GM21786 (cell line): ENCODE data around the gene DUOX2.
"Not testable (repeated sequence)": the region's sequence is repeated elsewhere in the genome, so short reads cannot be mapped to it uniquely, and the experiment has no call there.

Experiments used
- ATAC-seq: cut with Tn5 transposase; IDR thresholded peaks from one replicate; pipeline ENCODE4 v1.9.1; 2021; ENCODE audit not compliant: unreplicated experiment

The DUOX2 gene

DNA sequence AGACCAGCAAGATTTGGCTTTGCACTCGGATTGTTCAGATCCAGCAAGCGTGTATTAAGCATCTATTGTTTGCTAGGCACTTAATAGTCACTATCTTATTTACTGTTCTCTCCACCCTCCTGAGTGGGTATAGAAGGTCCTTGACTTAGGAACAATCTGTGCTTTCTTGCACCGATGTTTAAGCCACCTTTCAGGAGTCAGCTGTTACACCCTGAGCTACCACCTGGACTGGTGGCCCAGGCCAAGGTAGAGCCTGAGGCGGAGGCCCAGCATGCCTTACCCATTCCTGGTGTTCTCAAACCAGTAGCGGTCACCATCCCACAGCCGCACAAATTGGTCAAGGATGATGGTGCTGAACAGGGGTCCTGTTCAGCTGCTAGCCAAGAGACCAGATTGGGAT is 25.8 kb upstream of the DUOX2 start:
- no peak for ATAC-seq

DNA sequence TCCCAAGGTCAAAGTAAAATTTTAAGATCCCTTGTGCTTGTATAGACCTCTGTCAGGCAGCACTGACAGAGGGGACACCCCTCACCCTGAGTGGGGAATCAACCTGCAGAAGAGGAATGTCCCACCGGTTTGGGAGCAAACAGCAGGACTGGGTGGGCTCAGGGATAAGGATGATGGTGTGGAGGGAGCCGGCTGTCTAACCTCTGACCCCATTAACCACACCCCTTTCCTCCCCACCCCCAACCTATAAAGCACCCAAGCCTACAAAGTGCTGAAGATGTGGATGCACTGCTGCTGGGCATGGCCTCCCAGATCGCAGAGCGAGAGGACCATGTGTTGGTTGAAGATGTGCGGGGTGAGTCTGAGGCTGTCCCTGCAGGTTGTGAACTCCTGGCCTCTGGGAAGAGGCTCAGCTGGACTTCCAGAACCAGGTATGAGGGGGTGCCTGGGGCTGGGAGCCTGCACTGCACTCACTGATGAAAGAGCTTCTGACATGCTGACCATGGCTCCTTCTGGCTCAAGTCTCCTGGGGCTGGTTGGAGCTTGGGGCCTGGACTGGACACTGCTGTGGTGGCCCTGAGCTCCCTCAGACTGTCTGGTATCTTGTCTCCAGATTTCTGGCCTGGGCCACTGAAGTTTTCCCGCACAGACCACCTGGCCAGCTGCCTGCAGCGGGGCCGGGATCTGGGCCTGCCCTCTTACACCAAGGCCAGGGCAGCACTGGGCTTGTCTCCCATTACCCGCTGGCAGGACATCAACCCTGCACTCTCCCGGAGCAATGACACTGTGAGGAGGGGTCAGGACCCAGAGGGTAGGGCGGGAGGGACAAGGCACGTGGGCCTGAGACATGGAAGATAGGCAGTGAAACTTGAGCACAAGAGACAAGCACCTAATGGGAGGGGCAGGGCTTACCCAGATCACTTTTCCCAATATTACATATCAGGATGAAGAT is 25.1 kb upstream of the DUOX2 start:
- no peak for ATAC-seq

DNA sequence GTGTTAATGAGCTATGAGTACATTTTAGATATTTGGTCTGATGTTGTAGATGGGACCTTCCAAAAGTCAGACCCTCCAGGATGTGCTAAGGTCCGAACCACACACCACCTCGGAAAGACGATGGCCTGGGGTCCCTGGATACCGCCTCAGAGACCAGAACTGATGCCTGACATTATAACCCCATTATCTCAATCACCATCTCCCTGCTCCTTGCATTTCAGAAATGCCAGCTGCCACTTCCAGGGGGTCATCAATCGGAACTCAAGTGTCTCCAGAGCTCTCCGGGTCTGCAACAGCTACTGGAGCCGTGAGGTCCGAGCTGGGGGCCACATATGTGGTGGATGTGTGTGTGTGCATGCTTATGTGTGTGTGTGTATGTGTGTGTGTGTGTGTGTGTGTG is 23.7 kb upstream of the DUOX2 start:
- ATAC-seq: no peak

DNA sequence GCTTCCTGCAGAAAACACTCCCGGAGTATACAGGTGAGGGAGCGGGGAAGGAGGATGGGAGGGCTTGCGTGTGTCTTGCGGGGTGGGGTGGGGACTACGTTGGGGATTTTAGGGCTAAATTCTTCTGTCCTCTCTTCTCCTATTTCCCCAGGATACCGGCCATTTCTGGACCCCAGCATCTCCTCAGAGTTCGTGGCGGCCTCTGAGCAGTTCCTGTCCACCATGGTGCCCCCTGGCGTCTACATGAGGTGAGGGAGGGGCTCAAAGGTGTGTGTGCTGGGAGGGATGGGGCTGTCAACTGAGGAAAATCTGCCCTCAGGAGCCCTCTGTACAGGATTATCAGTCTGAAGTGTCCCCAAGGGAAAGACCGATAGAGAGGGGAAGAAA is 22.4 kb upstream of the DUOX2 start:
- ATAC-seq: no peak

DNA sequence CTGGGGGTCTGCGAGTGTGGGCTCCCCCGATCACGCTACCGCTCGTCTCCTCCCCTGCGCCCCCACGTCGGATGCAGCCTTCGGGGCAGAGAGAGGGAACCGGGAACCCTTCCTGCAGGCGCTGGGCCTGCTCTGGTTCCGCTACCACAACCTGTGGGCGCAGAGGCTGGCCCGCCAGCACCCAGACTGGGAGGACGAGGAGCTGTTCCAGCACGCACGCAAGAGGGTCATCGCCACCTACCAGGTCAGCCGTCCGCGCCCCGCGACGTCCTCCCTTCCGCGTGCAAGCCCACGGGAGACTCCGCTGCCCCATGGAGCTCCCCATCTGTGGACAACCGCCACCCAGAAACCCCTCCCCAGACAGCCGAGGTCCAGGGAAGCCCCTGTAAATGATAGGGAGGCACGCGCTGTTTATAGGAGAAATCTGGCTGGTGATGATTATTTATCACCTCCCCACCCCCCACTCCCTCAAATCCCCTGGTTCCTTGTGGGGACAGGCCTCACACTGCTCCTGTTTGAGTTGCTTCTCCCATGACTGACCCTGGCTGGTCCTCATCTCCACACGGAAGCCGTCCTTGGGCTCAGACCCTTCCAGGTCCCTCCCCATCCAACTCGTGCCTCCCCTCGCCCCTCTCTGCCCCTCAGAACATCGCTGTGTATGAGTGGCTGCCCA is 21.9 kb upstream of the DUOX2 start:
- not testable (repeated sequence) for ATAC-seq

DNA sequence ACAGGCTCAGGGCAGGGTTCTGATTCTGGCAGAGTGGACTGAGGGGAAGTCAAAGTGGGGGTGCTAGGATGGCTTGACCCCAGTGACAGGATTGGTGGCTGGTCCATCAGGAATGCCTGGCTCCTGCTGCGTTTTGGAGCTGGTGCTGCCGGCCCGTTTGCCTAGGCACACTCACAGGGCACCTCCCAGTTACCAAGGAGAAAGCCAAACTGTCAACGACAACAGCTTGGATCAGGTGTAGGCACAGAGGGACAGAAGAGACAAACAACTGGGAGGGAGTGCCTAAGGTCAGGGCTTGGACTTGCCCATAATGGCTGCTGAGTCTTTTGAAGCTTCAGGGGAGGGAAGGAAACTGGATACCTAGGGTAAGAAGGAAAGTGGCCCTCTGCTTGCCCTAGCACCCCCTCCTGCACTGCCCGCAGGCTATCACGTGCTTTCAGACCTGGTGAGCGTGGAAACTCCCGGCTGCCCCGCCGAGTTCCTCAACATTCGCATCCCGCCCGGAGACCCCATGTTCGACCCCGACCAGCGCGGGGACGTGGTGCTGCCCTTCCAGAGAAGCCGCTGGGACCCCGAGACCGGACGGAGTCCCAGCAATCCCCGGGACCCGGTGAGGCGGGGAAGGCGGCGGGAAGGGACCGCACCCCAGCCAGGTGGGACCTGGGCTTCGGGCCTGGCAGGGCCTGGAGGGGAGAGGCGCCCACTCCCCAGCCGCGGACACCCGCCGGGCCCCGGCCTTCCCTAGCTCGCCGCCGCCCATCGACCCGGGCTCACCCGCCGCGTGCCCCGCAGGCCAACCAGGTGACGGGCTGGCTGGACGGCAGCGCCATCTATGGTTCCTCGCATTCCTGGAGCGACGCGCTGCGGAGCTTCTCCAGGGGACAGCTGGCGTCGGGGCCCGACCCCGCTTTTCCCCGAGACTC is 21.0 kb upstream of the DUOX2 start:
- no peak for ATAC-seq

DNA sequence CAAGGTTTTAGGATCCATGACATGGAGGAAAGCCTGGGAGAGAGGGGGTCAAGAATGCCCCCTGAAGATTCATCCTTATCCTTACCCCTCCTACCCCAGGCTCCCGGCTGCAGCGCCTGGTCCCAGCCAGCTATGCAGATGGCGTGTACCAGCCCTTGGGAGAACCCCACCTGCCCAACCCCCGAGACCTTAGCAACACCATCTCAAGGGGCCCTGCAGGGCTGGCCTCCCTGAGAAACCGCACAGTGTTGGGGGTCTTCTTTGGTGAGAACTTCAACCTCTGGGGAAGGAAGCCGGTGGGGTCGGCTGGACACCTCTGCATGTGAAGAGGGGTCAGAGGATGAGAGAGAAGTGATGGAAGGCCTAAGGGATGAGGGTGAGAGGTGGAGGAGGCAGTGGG is 20.1 kb upstream of the DUOX2 start:
- ATAC-seq: no peak

DNA sequence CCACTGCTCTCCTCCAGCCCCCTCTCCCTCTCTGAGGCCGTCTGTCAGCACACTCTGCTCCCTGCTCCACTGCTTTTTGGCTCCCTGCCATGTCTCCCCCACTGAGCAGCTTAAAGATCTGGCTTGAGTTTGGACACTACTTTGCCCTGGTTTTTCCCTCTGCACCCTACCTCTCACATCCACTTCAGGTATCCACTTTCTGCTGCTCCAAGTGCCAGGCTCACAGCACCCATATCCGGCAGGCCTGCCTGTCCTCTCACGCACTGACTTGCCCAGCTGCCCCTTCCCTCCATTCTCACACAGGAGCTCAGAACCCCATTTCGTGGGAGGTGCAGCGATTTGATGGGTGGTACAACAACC is 19.6 kb upstream of the DUOX2 start:
- no peak for ATAC-seq

DNA sequence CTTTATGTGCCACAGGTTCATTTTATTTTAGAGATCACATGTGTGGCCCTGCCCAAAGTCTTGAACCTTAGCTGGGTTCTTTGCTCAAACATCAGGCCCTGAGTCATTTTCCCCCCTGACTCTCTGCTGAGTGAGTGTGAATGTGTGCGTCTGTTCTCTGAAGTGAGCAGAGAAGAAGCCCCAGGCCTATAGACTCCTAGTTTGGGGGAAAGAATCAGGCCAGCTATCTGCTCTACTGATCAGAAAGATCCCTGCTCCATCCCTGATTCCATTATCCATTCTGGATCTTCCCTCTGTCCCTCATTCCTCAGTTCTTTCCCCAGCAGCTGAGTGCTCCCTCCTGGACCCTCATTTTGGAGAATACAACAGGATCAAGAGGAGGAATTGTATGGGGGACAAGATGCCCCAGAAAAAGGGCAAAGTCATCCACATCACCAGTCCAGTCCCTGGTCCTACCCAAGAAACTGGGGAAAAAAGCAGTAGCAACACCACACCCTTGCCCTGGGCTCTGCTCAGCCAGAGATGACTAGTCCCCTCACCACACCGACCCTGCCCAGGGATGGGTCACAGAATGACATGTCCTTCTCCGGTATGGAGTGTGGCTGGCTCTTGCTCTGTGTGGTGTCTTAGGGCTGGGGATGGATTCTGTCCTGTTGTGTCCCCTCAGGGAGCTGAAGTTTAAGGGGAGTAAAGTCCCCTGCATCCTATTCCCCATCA is 19.0 kb upstream of the DUOX2 start:
- ATAC-seq: no peak

DNA sequence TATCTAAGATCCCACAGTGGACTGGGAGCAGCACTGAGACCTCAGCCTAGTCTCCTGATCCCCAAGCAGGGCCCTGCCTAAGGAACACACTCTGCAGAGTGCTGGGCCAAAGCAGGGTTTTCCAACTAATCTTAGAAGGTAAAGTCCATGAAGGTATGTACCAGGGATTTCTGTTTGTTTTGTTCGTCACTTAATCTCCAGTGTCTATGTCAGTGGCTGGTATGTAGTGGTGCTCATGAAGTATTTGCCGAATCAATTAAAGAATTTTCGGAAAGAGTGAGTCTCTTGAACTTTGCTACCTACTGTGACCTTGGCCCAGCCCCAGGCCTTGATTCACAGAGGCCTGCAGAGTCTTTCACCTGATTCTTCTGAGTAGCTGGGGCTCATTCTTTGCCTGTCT is 17.5 kb upstream of the DUOX2 start:
- ATAC-seq: no peak

DNA sequence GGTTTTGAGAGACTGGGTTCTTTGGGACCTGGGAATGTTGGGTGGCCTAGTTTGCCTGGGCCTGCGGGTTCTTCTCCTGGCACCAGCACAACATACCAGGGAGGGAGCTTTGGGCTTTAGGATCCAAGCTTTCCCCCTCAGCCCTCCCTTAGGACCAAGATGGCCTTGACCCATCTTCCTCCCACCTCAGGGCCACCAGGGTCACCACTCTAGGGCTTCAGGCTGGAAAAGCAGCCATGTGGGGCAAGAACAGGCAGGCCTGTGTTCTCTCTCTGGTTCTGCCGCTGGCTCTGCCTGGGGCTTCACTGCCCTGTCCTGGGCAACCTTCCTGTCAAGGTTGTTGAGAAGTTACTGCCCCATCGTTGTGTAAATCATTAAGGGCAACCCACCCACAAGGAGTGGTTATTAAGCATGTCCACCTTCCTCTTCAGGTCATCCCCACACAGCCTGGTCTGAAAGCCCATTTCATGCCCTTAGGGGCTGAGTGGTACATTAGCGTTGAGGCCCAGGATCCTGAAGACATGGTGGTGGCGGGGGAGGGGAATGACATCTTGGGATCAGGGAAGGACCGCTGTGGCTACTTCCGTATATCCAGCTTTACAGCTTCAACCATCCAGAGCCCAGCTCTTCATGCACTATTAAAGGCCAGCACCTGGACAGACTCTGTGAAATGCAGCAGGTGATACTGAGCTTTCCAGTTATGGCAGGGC is 16.5 kb upstream of the DUOX2 start:
- ATAC-seq: no peak

DNA sequence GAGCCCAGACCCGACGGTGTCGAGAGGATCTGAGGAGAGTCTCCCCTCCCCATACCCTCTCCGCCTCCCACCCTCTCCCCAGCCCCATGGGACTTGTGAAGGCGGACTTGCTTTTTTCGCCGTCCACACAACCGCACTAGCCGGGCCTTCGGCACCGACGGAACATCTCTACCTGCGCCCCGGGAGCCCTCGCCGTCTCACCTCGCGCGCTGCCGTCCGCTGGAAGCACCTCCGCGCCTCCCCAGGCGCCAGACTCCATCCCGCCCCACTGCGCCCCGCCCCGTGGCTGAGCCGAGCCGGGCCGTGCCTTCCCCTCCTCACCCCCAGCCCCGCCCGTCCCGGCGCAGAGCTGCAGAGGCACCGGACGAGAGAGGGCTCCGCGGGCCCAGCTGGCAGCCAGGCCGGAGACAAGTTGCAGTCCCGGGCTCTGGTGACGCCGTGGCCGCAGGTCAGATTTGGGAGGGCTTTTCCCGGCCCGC is 15.7 kb upstream of the DUOX2 start, which contains the start of the genes DUOX1 and DUOXA1:
TSS of gene DUOX1 (plus strand) at position 344 of the 479 bp plus-strand sequence. CDS start 1,973 bp downstream, outside the sequence.
TSS of gene DUOXA1 (minus strand) at position 229 of the 479 bp plus-strand sequence. CDS start 6,865 bp downstream, outside the sequence.
- ATAC-seq: no peak

DNA sequence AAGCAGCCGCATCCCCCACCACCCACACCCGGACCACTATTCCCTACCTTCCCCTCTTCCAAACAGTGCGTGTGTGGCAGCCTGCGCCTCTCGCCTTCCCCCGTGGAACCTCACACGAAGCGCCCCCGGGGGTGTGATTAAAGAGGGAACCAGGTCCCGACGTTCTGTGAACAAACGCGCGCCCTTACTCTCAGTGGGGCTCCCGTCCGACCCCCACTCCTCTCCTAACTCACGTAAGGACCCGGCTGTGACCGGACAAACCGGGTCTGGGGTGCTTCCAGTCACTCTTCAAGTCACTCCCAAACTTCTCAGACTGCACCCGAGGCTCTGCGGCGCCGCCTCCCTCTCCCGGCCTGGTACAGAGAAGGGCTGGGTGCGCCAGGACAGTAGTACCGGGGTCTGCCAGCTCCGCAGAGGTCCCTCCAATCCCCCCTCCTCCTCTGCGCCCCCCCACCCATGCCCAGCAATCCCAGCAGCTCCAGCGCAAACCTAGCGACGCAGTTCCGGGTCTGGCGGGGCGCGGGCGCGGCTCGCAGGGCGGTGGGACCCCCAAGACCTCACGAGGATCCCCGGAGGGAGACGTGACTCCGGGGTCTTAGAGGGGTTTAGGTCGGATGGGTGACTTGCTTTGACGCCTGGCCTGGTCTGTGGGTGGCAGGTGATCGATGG is 15.1 kb upstream of the DUOX2 start:
- no peak for ATAC-seq

DNA sequence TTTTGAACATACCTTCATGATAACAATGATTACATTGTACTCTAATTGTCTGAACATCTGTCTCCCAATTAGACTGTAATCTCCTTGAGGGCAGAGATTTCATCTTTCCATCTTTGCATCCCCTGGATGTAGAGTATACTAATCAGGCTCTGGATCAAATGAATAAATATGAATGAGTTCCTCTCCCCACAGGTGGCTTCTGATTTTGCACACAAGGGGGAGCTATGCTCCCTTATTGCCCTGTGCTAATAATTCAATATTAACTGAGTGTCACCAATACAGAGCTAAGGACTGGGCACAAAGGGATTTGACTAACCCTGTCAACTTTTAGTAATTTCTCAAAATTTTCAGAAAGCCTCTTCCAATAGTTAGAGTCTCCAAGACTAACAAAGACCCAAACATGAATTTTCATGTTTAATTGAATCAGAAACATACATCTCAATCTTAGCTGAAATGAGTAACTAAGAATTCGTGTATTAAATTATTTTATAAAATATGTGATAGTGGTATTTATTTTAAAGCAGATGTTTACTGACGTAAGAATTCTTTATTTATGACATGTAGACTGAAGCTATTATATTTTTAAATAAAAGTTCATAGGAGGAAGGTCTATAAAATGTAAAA is 12.7 kb upstream of the DUOX2 start:
- ATAC-seq: no peak

DNA sequence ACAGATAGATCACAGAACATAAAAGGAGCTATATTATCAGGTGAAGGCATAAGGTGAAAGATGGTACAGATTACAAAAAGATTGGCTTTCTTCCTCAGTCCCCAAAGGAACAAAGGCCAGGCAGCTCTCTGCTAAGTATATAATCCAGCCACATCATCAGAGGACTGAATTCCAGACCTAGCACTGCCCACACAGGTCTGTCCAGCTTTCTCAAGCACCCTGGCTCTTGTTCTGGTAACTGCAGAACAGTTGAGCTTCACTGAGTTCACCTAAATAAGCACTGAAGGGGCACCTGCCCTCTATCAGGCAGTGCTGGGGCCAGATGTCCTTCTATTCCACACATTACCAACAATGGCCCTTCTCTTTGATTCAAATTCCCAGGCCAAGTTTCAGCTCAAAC is 9.4 kb upstream of the DUOX2 start:
- ATAC-seq: no peak

DNA sequence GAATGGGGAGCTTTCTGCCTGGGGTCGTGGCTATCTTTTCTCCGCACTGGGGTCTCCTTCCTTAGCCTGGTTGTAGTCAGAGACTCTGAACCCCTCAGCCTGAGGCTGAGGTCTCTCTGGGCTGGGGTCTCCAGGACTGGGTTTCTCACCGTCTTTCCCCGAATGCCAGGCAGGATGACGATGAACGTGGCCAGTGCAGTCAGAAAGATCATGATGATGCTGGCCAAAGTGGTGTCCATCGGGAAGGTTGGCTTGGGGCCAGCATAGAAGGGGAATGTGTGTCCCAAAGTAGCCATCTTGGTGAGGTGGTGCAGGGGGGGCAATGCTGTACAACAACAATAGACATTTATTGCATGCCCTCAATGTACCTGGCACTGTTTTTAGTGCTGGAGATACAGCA is 8.7 kb upstream of the DUOX2 start:
- ATAC-seq: no peak

DNA sequence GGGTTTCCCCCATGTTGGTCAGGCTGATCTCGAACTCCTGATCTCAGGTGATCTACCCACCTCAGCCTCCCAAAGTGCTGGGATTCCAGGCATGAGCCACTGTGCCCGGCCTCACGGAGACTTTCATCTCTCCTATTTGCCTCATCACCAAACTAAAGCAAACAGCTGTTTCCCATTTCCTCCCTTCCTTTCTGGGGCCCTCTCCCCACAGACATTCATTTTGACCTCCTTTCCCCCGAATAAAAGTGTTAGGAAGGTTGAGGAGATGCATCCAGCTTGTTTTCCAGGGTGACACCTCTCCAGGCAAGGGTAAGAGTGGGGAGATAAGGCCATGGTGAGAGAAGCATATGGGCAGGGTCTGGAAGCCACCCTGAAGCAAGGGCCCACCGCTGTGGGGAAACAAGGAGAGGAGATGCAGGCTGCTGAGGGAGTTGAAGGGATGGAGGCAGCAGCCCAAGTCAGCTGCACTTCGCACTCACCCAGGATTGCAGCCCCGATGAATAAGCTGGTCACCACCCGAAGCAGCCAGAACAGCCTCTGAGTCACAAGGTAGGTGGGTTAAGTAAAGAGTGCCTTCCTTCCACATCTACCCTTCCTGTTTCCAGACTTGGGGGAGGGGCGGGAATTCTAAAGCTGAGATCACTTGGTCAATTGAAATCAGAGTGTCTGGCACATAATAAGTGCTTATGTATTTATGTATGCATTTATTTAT is 7.9 kb upstream of the DUOX2 start:
- ATAC-seq: no peak

DNA sequence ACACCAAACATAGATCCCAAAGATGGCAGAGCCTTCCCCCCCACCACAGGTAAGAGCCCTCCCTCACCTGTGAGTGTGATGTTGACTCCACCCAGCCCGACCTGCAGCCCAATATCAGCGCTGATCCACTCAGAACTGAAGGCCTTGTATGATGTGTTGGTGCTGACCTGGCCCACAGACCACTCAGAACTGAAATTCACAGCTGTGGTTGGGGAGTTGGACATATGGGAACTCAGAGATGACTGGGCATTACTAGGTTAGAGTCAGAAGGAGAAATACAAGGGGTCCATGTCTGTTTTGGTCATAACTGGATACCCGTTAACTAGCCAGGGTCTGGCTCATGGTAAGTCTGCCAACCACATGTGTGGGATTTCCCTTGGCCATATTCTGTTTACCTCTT is 7.0 kb upstream of the DUOX2 start:
- no peak for ATAC-seq
